SK-MEL-5 (cell line): Measurements from ENCODE around the gene SYNE1. TPM values are rescaled to one million over a fixed set of nuclear protein-coding genes. Genes with fewer than 3 reads are reported as not detected.

Experiments
- DNase-seq: peaks from one replicate; pipeline ENCODE4 v3.0.0-alpha.2; 2016; ENCODE audit warnings: low read depth, low spot score
- in situ Hi-C: cut with HindIII; loops from 2 replicates; pipeline ENCODE4 v1.10.0; 2016; ENCODE audit warnings: low sequenced_read_pairs, high pct_unique_total_duplicates, low pct_unique_long_range_greater_than_20kb
- total RNA-seq: library from RNA; depleted of rRNA; stranded (reverse); fragments of >200 nt; shearing (Covaris generic); gene quantifications from 2 replicates; pipeline ENCODE4 v1.2.3, GENCODE V29; 2014

SYNE1 gene
- total RNA-seq, 1 experiment from 2014 or later, result 25.5 TPM

- in situ Hi-C loops, result no loop called here
- no peak for DNase-seq
These were observed 456.6 kb downstream of the SYNE1 start for GRCh38 chr6:152180601-152181000.

GRCh38 chr6:152176268-152176667, 460.9 kb downstream of the SYNE1 start:
- in situ Hi-C loops, result no loop called here
- no peak for DNase-seq

- DNase-seq, result no peak
- in situ Hi-C loops, result no loop called here
These were observed 463.2 kb downstream of the SYNE1 start for GRCh38 chr6:152173957-152174356.

GRCh38 chr6:152173321-152173720, 463.8 kb downstream of the SYNE1 start:
- in situ Hi-C loops, result no loop called here
- DNase-seq, result no peak

- in situ Hi-C loops, result no loop called here
- DNase-seq, result no peak
These were observed 466.2 kb downstream of the SYNE1 start for GRCh38 chr6:152170702-152171667.

- in situ Hi-C loops, result no loop called here
- no peak for DNase-seq
These were observed 466.9 kb downstream of the SYNE1 start for GRCh38 chr6:152170313-152170701.

GRCh38 chr6:152167641-152168603, 469.2 kb downstream of the SYNE1 start:
- in situ Hi-C loops, result no loop called here
- no peak for DNase-seq

- no peak for DNase-seq
- in situ Hi-C loops, result no loop called here
These were observed 470.3 kb downstream of the SYNE1 start for GRCh38 chr6:152166897-152167296.

- in situ Hi-C loops, result no loop called here
- DNase-seq, result no peak
These were observed 470.7 kb downstream of the SYNE1 start for GRCh38 chr6:152166497-152166896.

- in situ Hi-C loops, result no loop called here
- DNase-seq, result no peak
These were observed 472.2 kb downstream of the SYNE1 start for GRCh38 chr6:152164957-152165356.

GRCh38 chr6:152161501-152161900, 475.7 kb downstream of the SYNE1 start:
- in situ Hi-C loops, result no loop called here
- no peak for DNase-seq

GRCh38 chr6:152160346-152160745, 476.8 kb downstream of the SYNE1 start:
- in situ Hi-C loops, result no loop called here
- DNase-seq, result no peak

- no peak for DNase-seq
- in situ Hi-C loops, result no loop called here
These were observed 481.4 kb downstream of the SYNE1 start for GRCh38 chr6:152155792-152156191.

GRCh38 chr6:152154559-152155356, 482.4 kb downstream of the SYNE1 start:
- DNase-seq, result no peak
- in situ Hi-C loops, result no loop called here

- in situ Hi-C loops, result no loop called here
- DNase-seq, result no peak
These were observed 485.2 kb downstream of the SYNE1 start for GRCh38 chr6:152151920-152152319.

- no peak for DNase-seq
- in situ Hi-C loops, result no loop called here
These were observed 487.0 kb downstream of the SYNE1 start for GRCh38 chr6:152150196-152150595.

- in situ Hi-C loops, result no loop called here
These were observed 488.8 kb downstream of the SYNE1 start for GRCh38 chr6:152148412-152148811.

GRCh38 chr6:152147269-152147668, 489.9 kb downstream of the SYNE1 start:
- DNase-seq, result no peak
- in situ Hi-C loops, result no loop called here

More at GRCh38 chr6:152148412-152148811, 488.8 kb downstream of the SYNE1 start:
- DNase-seq, result no peak
